CD4-positive, alpha-beta memory T cell (primary cell): ENCODE results near the gene OR6V1. TPM values are rescaled to one million over a fixed set of nuclear protein-coding genes. Genes with fewer than 3 reads are reported as not detected.

ENCODE experiments used
- CTCF ChIA-PET: fragments of 350-600 bp; sonication (Branson Sonifier 250); formaldehyde crosslinking; loops from one replicate; lab custom pipeline; 2021; ENCODE audit warnings: inconsistent platforms; ENCODE audit not compliant: partially characterized antibody; lab: Charles Lee
- POLR2A ChIA-PET: fragments of 350-600 bp; sonication (Branson Sonifier 250); formaldehyde crosslinking; loops from one replicate; lab custom pipeline; 2021; ENCODE audit not compliant: partially characterized antibody; lab: Charles Lee
- DNase-seq, 5 donors: peaks; one replicate each; pipeline versions ENCODE4 v3.0.0 to v3.0.0-alpha.2; 2020 to 2022; ENCODE audit warnings: mixed read lengths in 1 of 5
- H3K27ac ChIP-seq: one replicate; pipeline ENCODE4 v1.7.0; 2013; ENCODE audit warnings: low read depth, low read length
- H3K27me3 ChIP-seq: 2 replicates; pipeline ENCODE4 v1.7.0; 2013; ENCODE audit warnings: mild to moderate bottlenecking, low read length, moderate library complexity; ENCODE audit not compliant: insufficient read depth
- H3K36me3 ChIP-seq: 2 replicates; pipeline ENCODE4 v1.7.0; 2013; ENCODE audit warnings: mild to moderate bottlenecking, low read length, moderate library complexity; ENCODE audit not compliant: insufficient read depth
- H3K4me1 ChIP-seq: 2 replicates; pipeline ENCODE4 v1.7.0; 2013; ENCODE audit warnings: mild to moderate bottlenecking, low read length, moderate library complexity; ENCODE audit not compliant: insufficient read depth
- H3K4me3 ChIP-seq, 2 donors: one replicate each; pipeline ENCODE4 v1.7.0; 2013; ENCODE audit warnings: low read length in 2 of 2, mild to moderate bottlenecking in 1 of 2
- H3K9me3 ChIP-seq, 2 donors: one replicate each; pipeline ENCODE4 v1.7.0; 2013; ENCODE audit warnings: low read length in 2 of 2, control low read depth in 1 of 2; ENCODE audit not compliant: control insufficient read depth in 1 of 2
- H3K27ac Mint-ChIP-seq, 7 donors: one replicate each; pipeline ENCODE4 v1.8.0; 2020 to 2021; ENCODE audit warnings: mixed read lengths in 7 of 7, mild to moderate bottlenecking in 6 of 7, inconsistent platforms in 3 of 7, moderate library complexity in 3 of 7
- H3K27me3 Mint-ChIP-seq, 2 donors: one replicate each; pipeline ENCODE4 v1.8.0; 2020 to 2021; ENCODE audit warnings: mixed read lengths in 2 of 2
- H3K36me3 Mint-ChIP-seq, 2 donors: one replicate each; pipeline ENCODE4 v1.8.0; 2020 to 2021; ENCODE audit warnings: mixed read lengths in 2 of 2, inconsistent platforms in 1 of 2, mild to moderate bottlenecking in 1 of 2
- H3K4me1 Mint-ChIP-seq, 4 donors: one replicate each; pipeline ENCODE4 v1.8.0; 2020 to 2021; ENCODE audit warnings: mixed read lengths in 4 of 4, mild to moderate bottlenecking in 1 of 4
- H3K4me3 Mint-ChIP-seq, 8 donors: one replicate each; pipeline ENCODE4 v1.8.0; 2020 to 2021; ENCODE audit warnings: mixed read lengths in 8 of 8, mild to moderate bottlenecking in 7 of 8, moderate library complexity in 6 of 8, inconsistent platforms in 3 of 8
- H3K9me3 Mint-ChIP-seq, 8 donors: one replicate each; pipeline ENCODE4 v1.8.0; 2020 to 2021; ENCODE audit warnings: mixed read lengths in 8 of 8, mild to moderate bottlenecking in 5 of 8, inconsistent platforms in 3 of 8, moderate library complexity in 1 of 8
- intact Hi-C: fragments of 100-400 bp; cut with micrococcal nuclease; formaldehyde crosslinking; loops from one replicate; pipeline ENCODE4 v1.15.1; 2023
- polyA plus RNA-seq, 2 donors: library from polyadenylated mRNA; unstranded; fragments of 300-500 nt; fragmentation: Illumina TruSeq; gene quantifications; one replicate each; pipeline ENCODE4 v1.2.3, GENCODE V29; 2021
- total RNA-seq, 2 experiments: library from RNA; stranded (reverse); gene quantifications; one replicate each; pipeline ENCODE4 v1.2.3, GENCODE V29; 2021

OR6V1 gene
- total and polyA plus RNA-seq, 4 experiments from 2014 or later = not detected

DNA sequence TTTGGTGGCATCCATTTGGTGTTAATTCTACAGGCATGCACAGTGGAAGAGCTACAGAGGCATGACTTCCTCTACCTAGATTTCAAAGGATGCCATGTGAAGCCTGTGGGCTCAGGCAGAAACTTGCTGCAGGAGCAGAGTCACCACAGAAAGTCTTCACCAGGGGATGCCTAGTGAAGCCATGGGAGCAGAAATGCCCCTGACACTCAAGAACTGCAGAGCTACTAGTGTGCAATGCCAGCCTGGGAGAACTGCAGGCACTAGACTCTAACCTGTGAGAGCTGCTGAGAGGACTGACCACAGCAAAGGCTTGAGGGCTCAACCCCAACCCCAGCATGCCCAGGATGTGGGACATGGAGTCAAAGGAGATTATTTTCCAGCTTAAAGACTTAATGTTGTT is 29.1 kb upstream of the OR6V1 start:
- no peaks in the 10 kb centered on the region for H3K4me1 Mint-ChIP-seq
- H3K27ac Mint-ChIP-seq = no peak overlapping the region
- ChIA-PET POLR2A (no interaction called here), CTCF (interaction anchor here (1.0 kb wide), 1 partner anchor 15 kb away, joined by 4 read pairs; no protein-coding TSS in a partner anchor)
- H3K27me3 ChIP-seq = no peaks in the 10 kb centered on the region
- H3K36me3 ChIP-seq = no peaks in the 10 kb centered on the region
- no peak overlapping the region for H3K4me3 Mint-ChIP-seq
- H3K9me3 Mint-ChIP-seq = peaks cover 0 to 7% (median 0%) of the 10 kb centered on the region in 8 donors
- H3K9me3 ChIP-seq = no peaks in the 10 kb centered on the region
- no peaks in the 10 kb centered on the region for H3K4me1 ChIP-seq
- DNase-seq = no peak
- no peaks in the 10 kb centered on the region for H3K36me3 Mint-ChIP-seq
- no peak overlapping the region for H3K4me3 ChIP-seq
- intact Hi-C loops = no loop called here
- H3K27ac ChIP-seq = no peak overlapping the region
- H3K27me3 Mint-ChIP-seq = peaks cover 7 to 14% of the 10 kb centered on the region in 2 donors

- H3K4me3 ChIP-seq = no peak overlapping the region
- H3K27me3 ChIP-seq = no peaks in the 10 kb centered on the region
- Mint-ChIP-seq H3K27me3 (peaks cover 11 to 20% of the 10 kb centered on the region in 2 donors), H3K27ac (no peak overlapping the region), H3K36me3 (no peaks in the 10 kb centered on the region), H3K4me1 (no peaks in the 10 kb centered on the region), H3K4me3 (no peak overlapping the region), H3K9me3 (no peaks in the 10 kb centered on the region)
- H3K36me3 ChIP-seq = no peaks in the 10 kb centered on the region
- H3K4me1 ChIP-seq = no peaks in the 10 kb centered on the region
- H3K9me3 ChIP-seq = no peaks in the 10 kb centered on the region
- CTCF ChIA-PET = no interaction called here
- no peak overlapping the region for H3K27ac ChIP-seq
- no peak for DNase-seq
- intact Hi-C loops = no loop called here
- POLR2A ChIA-PET = interaction anchor here (0.7 kb wide), 1 partner anchor 287 kb away, joined by 3 read pairs; no protein-coding TSS in a partner anchor
These were observed 26.8 kb upstream of the OR6V1 start for GRCh38 chr7:143025371-143025770.

GRCh38 chr7:143027032-143027431 is 25.1 kb upstream of the OR6V1 start, which contains the start of gene OR9A2:
Gene OR9A2, minus strand, starts transcription at chr7:143027132. Its CDS starts 0 bp downstream, at chr7:143027132.
- H3K4me1 ChIP-seq = no peaks in the 10 kb centered on the region
- Mint-ChIP-seq H3K4me3 (no peak within 1 kb of the TSS), H3K27me3 (peaks cover 14 to 20% of the 10 kb centered on the region in 2 donors), H3K36me3 (no peaks in the 10 kb centered on the region), H3K4me1 (peaks cover 0 to 2% (median 0%) of the 10 kb centered on the region in 4 donors), H3K27ac (no peak within 1 kb of the TSS), H3K9me3 (no peaks in the 10 kb centered on the region)
- POLR2A ChIA-PET = no interaction called here
- intact Hi-C loops = no loop called here
- no peaks in the 10 kb centered on the region for H3K36me3 ChIP-seq
- no peaks in the 10 kb centered on the region for H3K27me3 ChIP-seq
- H3K9me3 ChIP-seq = no peaks in the 10 kb centered on the region
- CTCF ChIA-PET = no interaction called here
- H3K4me3 ChIP-seq = no peak within 1 kb of the TSS
- no peak within 1 kb of the TSS for H3K27ac ChIP-seq
- DNase-seq = no peak

GRCh38 chr7:143027683-143028082 is 24.5 kb upstream of the OR6V1 start:
- no peaks in the 10 kb centered on the region for H3K9me3 Mint-ChIP-seq
- H3K4me1 ChIP-seq = no peaks in the 10 kb centered on the region
- DNase-seq = no peak
- H3K27ac ChIP-seq = no peak overlapping the region
- peaks cover 14 to 21% of the 10 kb centered on the region in 2 donors for H3K27me3 Mint-ChIP-seq
- peaks cover 0 to 2% (median 0%) of the 10 kb centered on the region in 4 donors for H3K4me1 Mint-ChIP-seq
- no peaks in the 10 kb centered on the region for H3K9me3 ChIP-seq
- no peaks in the 10 kb centered on the region for H3K27me3 ChIP-seq
- no peaks in the 10 kb centered on the region for H3K36me3 ChIP-seq
- no peak overlapping the region for H3K4me3 ChIP-seq
- H3K36me3 Mint-ChIP-seq = no peaks in the 10 kb centered on the region
- CTCF ChIA-PET = no interaction called here
- intact Hi-C loops = no loop called here
- no peak overlapping the region for H3K4me3 Mint-ChIP-seq
- POLR2A ChIA-PET = no interaction called here
- no peak overlapping the region for H3K27ac Mint-ChIP-seq

GRCh38 chr7:143038635-143039034 is 13.5 kb upstream of the OR6V1 start:
- POLR2A ChIA-PET = no interaction called here
- H3K36me3 Mint-ChIP-seq = no peaks in the 10 kb centered on the region

GRCh38 chr7:143040209-143040715 is 11.9 kb upstream of the OR6V1 start:
- POLR2A ChIA-PET = no interaction called here
- H3K27me3 Mint-ChIP-seq = peaks cover 17% of the 10 kb centered on the region in 2 donors

More at GRCh38 chr7:143038635-143039034, 13.5 kb upstream of the OR6V1 start:
- intact Hi-C loops = no loop called here
- Histone ChIP-seq H3K27ac (no peak overlapping the region), H3K27me3 (no peaks in the 10 kb centered on the region), H3K36me3 (no peaks in the 10 kb centered on the region), H3K4me3 (no peak overlapping the region), H3K9me3 (no peaks in the 10 kb centered on the region), H3K4me1 (no peaks in the 10 kb centered on the region)
- Mint-ChIP-seq H3K9me3 (peaks cover 0 to 19% (median 11%) of the 10 kb centered on the region in 8 donors), H3K4me3 (no peak overlapping the region), H3K4me1 (no peaks in the 10 kb centered on the region), H3K27ac (no peak overlapping the region), H3K27me3 (peaks cover 18 to 21% of the 10 kb centered on the region in 2 donors)
- DNase-seq = no peak
- CTCF ChIA-PET = interaction anchor here (1.6 kb wide), 1 partner anchor 39 kb away, joined by 3 read pairs; no protein-coding TSS in a partner anchor

GRCh38 chr7:143041346-143041745 is 10.8 kb upstream of the OR6V1 start:
- no peaks in the 10 kb centered on the region for H3K4me1 ChIP-seq
- POLR2A ChIA-PET = no interaction called here
- DNase-seq = no peak
- CTCF ChIA-PET = interaction anchor here (0.6 kb wide), 1 partner anchor 67 kb away, joined by 3 read pairs; no protein-coding TSS in a partner anchor
- Mint-ChIP-seq H3K36me3 (no peaks in the 10 kb centered on the region), H3K4me3 (no peak overlapping the region), H3K27me3 (peaks cover 15 to 20% of the 10 kb centered on the region in 2 donors), H3K27ac (no peak overlapping the region), H3K4me1 (peaks cover 0 to under 1% (median 0%) of the 10 kb centered on the region in 4 donors), H3K9me3 (peaks cover 0 to 5% (median 0%) of the 10 kb centered on the region in 8 donors)
- no peaks in the 10 kb centered on the region for H3K9me3 ChIP-seq
- no peak overlapping the region for H3K4me3 ChIP-seq
- H3K36me3 ChIP-seq = no peaks in the 10 kb centered on the region
- no peak overlapping the region for H3K27ac ChIP-seq
- intact Hi-C loops = no loop called here
- no peaks in the 10 kb centered on the region for H3K27me3 ChIP-seq

More at GRCh38 chr7:143040209-143040715, 11.9 kb upstream of the OR6V1 start:
- Mint-ChIP-seq H3K4me3 (no peak overlapping the region), H3K27ac (no peak overlapping the region), H3K4me1 (no peaks in the 10 kb centered on the region), H3K9me3 (peaks cover 0 to 9% (median under 1%) of the 10 kb centered on the region in 8 donors), H3K36me3 (no peaks in the 10 kb centered on the region)
- Histone ChIP-seq H3K27me3 (no peaks in the 10 kb centered on the region), H3K36me3 (no peaks in the 10 kb centered on the region), H3K4me1 (no peaks in the 10 kb centered on the region), H3K4me3 (no peak overlapping the region), H3K27ac (no peak overlapping the region), H3K9me3 (no peaks in the 10 kb centered on the region)
- CTCF ChIA-PET = no interaction called here
- DNase-seq = no peak
- intact Hi-C loops = no loop called here
